GM19238 (cell line): ENCODE data around the gene BTBD9.

ENCODE experiments used
- DNase-seq: peaks from one replicate; pipeline ENCODE4 v3.0.0; 2011; ENCODE audit warnings: low spot score; ENCODE audit not compliant: insufficient read length

The BTBD9 gene

GRCh38 chr6:38305995-38306681 lies 333.6 kb downstream of the BTBD9 start:
- DNase-seq, result peak; percentile 19

DNA sequence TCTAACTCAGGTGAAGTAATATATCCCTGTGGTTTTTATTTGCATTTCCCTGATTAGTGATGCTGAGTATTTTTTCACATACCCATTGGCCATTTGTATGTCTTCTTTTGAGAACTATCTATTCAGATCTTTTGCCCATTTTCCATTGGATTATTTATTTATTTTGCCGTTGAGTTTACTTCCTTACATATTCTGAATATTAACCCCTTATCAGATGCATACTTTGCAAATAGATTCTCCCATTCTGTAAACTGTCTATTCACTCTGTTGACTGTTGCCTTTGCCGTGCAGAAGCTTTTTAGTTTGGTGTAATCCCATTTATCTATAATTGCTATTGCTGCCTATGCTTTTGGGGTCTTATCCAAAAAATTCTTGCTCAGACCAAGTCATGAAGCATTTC lies 336.9 kb downstream of the BTBD9 start:
- DNase-seq, result no peak

- DNase-seq, result no peak
Observed at GRCh38 chr6:38302081-38302480, 337.6 kb downstream of the BTBD9 start.

DNA sequence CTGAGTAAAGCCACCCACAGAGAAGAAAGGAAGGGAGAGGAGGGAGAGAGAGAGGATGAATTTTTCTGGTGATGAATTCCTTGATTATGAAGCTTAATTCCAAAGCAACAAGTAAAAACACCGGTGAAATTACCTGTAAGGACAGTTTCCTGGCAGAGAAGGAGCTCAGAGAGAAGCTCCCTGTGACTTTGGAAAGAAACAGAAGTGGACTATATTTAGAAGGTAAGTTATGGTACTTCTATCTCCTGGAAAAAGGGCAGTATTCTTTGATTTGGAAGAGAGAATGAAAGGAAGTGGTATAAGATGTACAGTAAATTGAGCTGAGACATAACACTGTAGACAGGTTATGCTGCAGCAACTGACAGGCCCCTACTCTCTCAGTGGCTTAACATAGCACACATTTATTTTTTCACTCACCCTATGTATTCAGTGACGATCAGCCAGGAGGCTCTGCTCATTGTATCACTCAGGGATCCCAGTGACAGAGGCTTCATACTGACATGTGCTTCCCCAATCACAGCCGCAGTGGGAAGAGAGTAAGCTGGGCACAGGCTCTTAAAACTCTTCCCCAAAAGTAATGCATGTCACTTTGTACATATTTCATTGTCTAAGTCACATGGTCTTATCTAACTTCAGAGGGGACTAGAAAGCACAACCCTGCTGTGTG lies 349.5 kb downstream of the BTBD9 start:
- no peak for DNase-seq

- no peak for DNase-seq
Observed at GRCh38 chr6:38287487-38287886, 352.2 kb downstream of the BTBD9 start.

GRCh38 chr6:38284802-38285394 lies 354.8 kb downstream of the BTBD9 start:
- no peak for DNase-seq

DNA sequence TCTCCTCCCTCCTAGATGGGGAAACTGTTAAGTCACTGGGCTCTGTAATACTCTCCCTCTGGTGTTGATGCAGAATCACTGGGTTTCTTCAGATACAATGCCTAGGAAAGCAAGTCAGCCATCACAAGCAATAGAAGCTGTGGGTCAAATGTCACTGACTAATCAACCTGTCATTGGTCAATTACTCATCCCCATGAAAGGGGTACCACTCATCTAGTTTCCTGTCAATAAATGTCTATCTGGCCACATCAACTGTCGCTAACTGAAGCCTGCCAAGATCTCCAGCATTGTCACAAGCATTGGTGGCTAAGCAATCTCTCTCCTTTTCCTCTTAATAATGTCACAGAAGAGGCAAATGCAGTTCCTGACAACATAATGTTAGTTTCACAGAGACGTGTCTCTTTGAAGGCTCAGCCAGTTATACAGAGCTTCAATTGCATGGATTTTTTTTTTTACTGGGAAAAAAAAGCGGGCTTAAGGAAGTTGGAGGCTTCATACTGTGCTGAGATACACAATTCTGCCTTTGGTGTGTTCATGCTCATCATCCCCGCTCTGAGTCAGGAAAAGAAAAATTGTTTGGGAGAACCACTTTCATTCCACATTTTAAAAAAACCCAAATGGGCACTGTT lies 355.9 kb downstream of the BTBD9 start:
- no peak for DNase-seq

DNA sequence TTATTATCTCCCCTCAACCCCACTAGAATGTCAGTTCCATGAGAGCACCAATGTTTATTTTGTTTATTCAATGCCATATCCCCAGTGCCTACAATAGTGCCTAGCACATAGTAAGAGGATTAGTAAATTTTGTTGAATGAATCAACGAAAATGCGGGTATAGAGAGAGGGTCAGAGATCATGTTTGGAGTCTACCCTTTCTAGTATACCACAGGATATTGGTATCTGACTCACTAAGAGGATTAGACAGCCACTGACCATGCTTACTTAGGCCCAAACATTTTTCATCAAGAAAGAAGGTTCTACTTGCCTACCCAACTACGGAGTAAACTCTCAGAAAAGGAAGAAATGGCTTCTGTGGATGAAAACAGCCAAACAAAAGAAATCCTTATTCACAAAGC lies 356.8 kb downstream of the BTBD9 start:
- no peak for DNase-seq

DNA sequence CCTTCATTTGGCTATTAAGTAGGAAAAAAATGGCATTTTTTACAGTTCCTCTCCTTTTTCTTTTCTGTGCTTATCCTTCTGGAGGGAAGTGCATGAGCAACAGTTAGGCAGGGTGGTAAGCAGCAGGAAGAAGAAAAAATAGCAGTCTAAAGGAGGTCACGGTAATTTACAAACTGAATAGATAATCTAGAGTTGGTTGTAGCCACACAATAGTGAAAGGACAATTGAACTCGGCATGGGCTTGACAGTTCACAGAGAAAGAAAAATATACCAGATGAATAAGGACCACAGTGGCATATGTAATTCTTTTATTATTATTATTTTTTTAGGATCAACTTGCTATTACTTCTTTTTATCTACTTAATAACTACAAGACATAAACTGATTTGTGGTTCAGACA lies 358.6 kb downstream of the BTBD9 start:
- DNase-seq, result no peak

- DNase-seq, result no peak
Observed at GRCh38 chr6:38279963-38280588, 359.7 kb downstream of the BTBD9 start.

- no peak for DNase-seq
Observed at GRCh38 chr6:38279423-38279822, 360.3 kb downstream of the BTBD9 start.

GRCh38 chr6:38273325-38273724 lies 366.4 kb downstream of the BTBD9 start:
- DNase-seq, result no peak

- no peak for DNase-seq
Observed at GRCh38 chr6:38272222-38272621, 367.5 kb downstream of the BTBD9 start.

GRCh38 chr6:38271081-38271480 lies 368.6 kb downstream of the BTBD9 start:
- DNase-seq, result no peak

DNA sequence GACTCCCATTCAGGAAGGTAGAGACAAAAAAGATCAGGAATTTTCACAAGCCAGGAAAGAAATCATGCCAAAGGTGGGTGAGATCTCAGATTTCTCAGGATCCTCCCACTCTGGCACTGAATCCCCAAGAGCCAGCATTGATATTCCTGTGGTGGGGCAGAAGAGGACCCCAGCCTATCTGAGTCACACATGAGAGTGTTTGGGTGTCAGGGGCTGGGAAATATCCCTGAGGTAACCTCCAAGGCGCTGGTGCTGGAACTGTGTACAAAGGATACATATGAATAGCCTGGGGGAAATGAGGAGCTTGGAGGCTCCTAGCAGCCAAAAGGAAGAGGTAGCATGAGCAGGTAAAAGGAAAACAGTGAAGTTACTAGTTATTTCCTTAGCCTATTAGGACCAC lies 369.4 kb downstream of the BTBD9 start:
- DNase-seq, result no peak

- DNase-seq, result no peak
Observed at GRCh38 chr6:38269461-38270172, 370.1 kb downstream of the BTBD9 start.

DNA sequence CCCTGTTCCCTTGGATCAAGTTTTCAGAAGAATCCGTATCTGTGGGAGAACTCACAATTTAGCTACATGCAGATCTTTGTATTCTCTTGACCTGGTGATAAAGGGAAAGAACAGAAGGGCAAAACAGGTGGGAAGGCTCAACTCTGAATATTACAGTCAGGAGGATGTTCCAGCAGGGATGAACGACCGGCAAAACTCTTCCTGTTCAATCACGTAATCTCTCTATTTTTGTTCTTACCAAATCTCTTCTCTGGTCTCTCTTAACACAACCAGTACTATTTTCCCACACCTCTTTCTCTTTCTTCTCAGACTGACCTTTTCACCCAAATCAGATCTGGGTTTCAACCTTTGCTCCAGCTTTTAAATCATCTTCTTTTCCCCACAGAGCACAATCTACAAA lies 371.4 kb downstream of the BTBD9 start:
- DNase-seq, result no peak

DNA sequence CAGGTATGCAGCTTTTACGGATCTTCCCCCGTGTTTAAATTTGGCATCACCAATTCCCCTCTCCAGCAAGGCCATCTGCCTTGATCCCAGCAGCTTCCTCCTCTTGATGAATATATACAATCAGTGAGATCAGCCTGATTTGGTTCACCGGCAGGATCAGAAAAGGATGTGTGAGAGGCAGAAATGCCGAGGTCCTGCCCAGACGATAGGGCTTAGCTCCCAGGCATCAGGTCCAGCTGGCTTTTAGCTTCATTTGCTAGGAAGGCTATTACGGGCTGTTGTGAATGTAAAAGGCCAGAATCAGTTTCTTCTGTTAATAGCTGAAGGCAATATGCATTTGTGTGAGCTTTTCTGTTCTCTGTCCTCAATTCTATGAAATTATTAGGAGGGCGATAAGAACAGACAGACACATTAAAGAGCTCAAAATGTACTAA lies 372.8 kb downstream of the BTBD9 start:
- DNase-seq, result no peak

DNA sequence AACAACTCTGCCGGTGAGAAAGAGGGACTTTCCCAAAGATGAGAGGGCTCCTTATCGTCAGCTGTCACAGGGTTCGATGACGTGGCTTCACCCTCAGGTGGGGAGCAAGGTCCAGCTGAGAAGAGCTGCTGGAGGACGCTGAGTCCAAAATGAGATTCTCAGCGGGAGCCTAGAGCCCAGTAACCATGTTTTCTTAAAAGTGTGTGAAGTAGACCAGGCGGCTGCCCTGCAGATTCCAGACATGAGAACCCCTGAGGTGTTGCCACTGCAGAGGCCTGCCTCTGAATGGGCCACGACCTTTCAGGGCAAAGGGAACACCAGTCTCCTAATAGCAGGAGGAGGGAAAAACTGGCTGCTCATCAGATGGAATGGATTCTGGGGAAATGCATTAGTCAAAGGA lies 375.1 kb downstream of the BTBD9 start:
- no peak for DNase-seq

DNA sequence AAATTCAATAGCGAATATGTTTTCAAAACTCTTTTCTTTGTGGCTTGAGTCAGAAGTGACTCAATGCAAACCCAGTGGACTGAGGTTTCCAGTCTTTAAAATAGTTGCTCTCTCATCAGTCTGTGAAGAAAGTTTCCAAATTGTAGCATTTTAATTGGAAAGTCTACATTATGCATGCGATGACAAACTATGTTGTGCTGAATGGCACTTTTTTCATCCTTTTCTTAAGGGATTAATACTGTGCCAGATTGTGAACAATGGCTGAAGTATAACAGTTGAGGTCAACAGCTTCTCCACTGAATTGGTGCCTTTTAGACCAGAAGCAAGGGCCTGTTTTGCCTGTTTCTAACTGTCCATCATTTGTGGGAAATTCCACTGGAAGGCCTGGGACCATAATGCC lies 377.1 kb downstream of the BTBD9 start:
- no peak for DNase-seq

DNA sequence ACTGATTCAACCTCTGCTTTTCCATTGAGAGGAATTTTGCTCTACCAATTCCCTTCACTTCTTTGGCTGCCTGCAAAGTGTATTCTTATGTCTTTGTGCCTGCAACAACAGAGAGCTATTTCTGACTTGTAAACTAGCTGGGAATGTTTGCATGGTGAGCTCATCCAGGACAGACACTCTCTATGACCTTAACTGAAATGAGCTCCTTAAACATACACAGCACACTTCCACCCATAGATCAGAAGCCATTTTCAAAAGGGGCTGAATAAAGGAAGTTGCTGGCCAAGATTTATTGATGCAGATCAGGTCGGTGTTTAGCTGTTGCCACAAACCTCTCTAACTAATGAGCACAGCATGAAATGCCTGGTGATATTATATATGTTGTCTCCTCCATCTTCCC lies 377.7 kb downstream of the BTBD9 start:
- DNase-seq, result no peak
